Stimulated activated naive CD8-positive, alpha-beta T cell treated with anti-CD3 and anti-CD28 coated beads, Interleukin-15, amount 100 ng/mL, for 72 hours (primary cell): ENCODE measurements around the gene NEDD4L.

Source experiments
- ATAC-seq: fragments of 150-1000 bp; cut with Tn5 transposase; 2 replicates; pipeline ENCODE4 v1.10.0; 2021; ENCODE audit warnings: mild to moderate bottlenecking, moderate library complexity
- DNase-seq, 2 donors: peaks; one replicate each; pipeline ENCODE4 v3.0.0; 2021 to 2022
- H3K27ac Mint-ChIP-seq, 2 donors: one replicate each; pipeline ENCODE4 v1.8.0; 2022; ENCODE audit warnings: mild to moderate bottlenecking in 2 of 2, mixed read lengths in 2 of 2, moderate library complexity in 2 of 2
- H3K27me3 Mint-ChIP-seq: one replicate; pipeline ENCODE4 v1.8.0; 2022; ENCODE audit warnings: mixed read lengths
- H3K4me1 Mint-ChIP-seq: one replicate; pipeline ENCODE4 v1.8.0; 2022; ENCODE audit warnings: mild to moderate bottlenecking, mixed read lengths
- H3K4me3 Mint-ChIP-seq, 2 donors: one replicate each; pipeline ENCODE4 v1.8.0; 2022; ENCODE audit warnings: mild to moderate bottlenecking in 2 of 2, mixed read lengths in 2 of 2, moderate library complexity in 1 of 2
- H3K9me3 Mint-ChIP-seq, 2 donors: one replicate each; pipeline ENCODE4 v1.8.0; 2022; ENCODE audit warnings: mixed read lengths in 2 of 2

Gene NEDD4L

GRCh38 chr18:58355243-58355642, 311.2 kb downstream of the NEDD4L start:
- Mint-ChIP-seq H3K4me3 (no peak overlapping the region), H3K27me3 (no peaks in the 10 kb centered on the region), H3K27ac (no peak overlapping the region), H3K4me1 (no peaks in the 10 kb centered on the region), H3K9me3 (no peaks in the 10 kb centered on the region)
- no peak for DNase-seq
- no peak for ATAC-seq

- Mint-ChIP-seq H3K4me1 (no peaks in the 10 kb centered on the region), H3K9me3 (no peaks in the 10 kb centered on the region)
- DNase-seq = no peak
Observed at GRCh38 chr18:58359218-58359617, 315.2 kb downstream of the NEDD4L start.

GRCh38 chr18:58359620-58360019, 315.6 kb downstream of the NEDD4L start:
- Mint-ChIP-seq H3K27me3 (no peaks in the 10 kb centered on the region), H3K9me3 (no peaks in the 10 kb centered on the region), H3K27ac (no peak overlapping the region), H3K4me3 (no peak overlapping the region), H3K4me1 (no peaks in the 10 kb centered on the region)
- DNase-seq (no peak), ATAC-seq (no peak)

More at GRCh38 chr18:58359218-58359617, 315.2 kb downstream of the NEDD4L start:
- no peak overlapping the region for H3K4me3 Mint-ChIP-seq
- H3K27me3 Mint-ChIP-seq = no peaks in the 10 kb centered on the region
- H3K27ac Mint-ChIP-seq = no peak overlapping the region
- no peak for ATAC-seq

GRCh38 chr18:58360324-58360723, 316.3 kb downstream of the NEDD4L start:
- Mint-ChIP-seq H3K4me1 (no peaks in the 10 kb centered on the region), H3K9me3 (no peaks in the 10 kb centered on the region), H3K4me3 (no peak overlapping the region), H3K27ac (no peak overlapping the region), H3K27me3 (no peaks in the 10 kb centered on the region)
- ATAC-seq = no peak
- no peak for DNase-seq

- ATAC-seq (no peak), DNase-seq (no peak)
- Mint-ChIP-seq H3K4me1 (no peaks in the 10 kb centered on the region), H3K4me3 (no peak overlapping the region), H3K27me3 (no peaks in the 10 kb centered on the region), H3K27ac (no peak overlapping the region), H3K9me3 (no peaks in the 10 kb centered on the region)
Observed at GRCh38 chr18:58361212-58361611, 317.2 kb downstream of the NEDD4L start.

GRCh38 chr18:58362027-58362575, 318.1 kb downstream of the NEDD4L start:
- ATAC-seq = no peak
- Mint-ChIP-seq H3K4me3 (no peak overlapping the region), H3K4me1 (no peaks in the 10 kb centered on the region)

GRCh38 chr18:58362829-58363271, 318.8 kb downstream of the NEDD4L start:
- H3K4me1 Mint-ChIP-seq = no peaks in the 10 kb centered on the region
- DNase-seq = no peak
- no peak for ATAC-seq
- H3K27me3 Mint-ChIP-seq = no peaks in the 10 kb centered on the region
- no peak overlapping the region for H3K27ac Mint-ChIP-seq
- no peaks in the 10 kb centered on the region for H3K9me3 Mint-ChIP-seq
- H3K4me3 Mint-ChIP-seq = no peak overlapping the region

More at GRCh38 chr18:58362027-58362575, 318.1 kb downstream of the NEDD4L start:
- H3K27me3 Mint-ChIP-seq = no peaks in the 10 kb centered on the region
- H3K27ac Mint-ChIP-seq = no peak overlapping the region
- H3K9me3 Mint-ChIP-seq = no peaks in the 10 kb centered on the region
- DNase-seq = no peak

- no peak for DNase-seq
- H3K9me3 Mint-ChIP-seq = no peaks in the 10 kb centered on the region
- no peak overlapping the region for H3K27ac Mint-ChIP-seq
- no peaks in the 10 kb centered on the region for H3K27me3 Mint-ChIP-seq
- H3K4me3 Mint-ChIP-seq = no peak overlapping the region
- no peaks in the 10 kb centered on the region for H3K4me1 Mint-ChIP-seq
- ATAC-seq = no peak
Observed at GRCh38 chr18:58363767-58364540, 319.9 kb downstream of the NEDD4L start.

GRCh38 chr18:58364876-58365528, 321.0 kb downstream of the NEDD4L start:
- DNase-seq (no peak), ATAC-seq (no peak)
- no peak overlapping the region for H3K4me3 Mint-ChIP-seq
- H3K4me1 Mint-ChIP-seq = no peaks in the 10 kb centered on the region
- no peak overlapping the region for H3K27ac Mint-ChIP-seq
- no peaks in the 10 kb centered on the region for H3K9me3 Mint-ChIP-seq
- H3K27me3 Mint-ChIP-seq = no peaks in the 10 kb centered on the region

- ATAC-seq (no peak), DNase-seq (no peak)
- Mint-ChIP-seq H3K9me3 (no peaks in the 10 kb centered on the region), H3K27ac (no peak overlapping the region), H3K4me1 (no peaks in the 10 kb centered on the region), H3K4me3 (no peak overlapping the region), H3K27me3 (no peaks in the 10 kb centered on the region)
Observed at GRCh38 chr18:58367425-58368140, 323.6 kb downstream of the NEDD4L start.

- H3K27ac Mint-ChIP-seq = no peak overlapping the region
- DNase-seq = no peak
Observed at GRCh38 chr18:58369616-58370015, 325.6 kb downstream of the NEDD4L start.

GRCh38 chr18:58370038-58370580, 326.1 kb downstream of the NEDD4L start:
- H3K4me3 Mint-ChIP-seq = no peak overlapping the region
- no peaks in the 10 kb centered on the region for H3K4me1 Mint-ChIP-seq
- ATAC-seq (no peak), DNase-seq (no peak)
- H3K9me3 Mint-ChIP-seq = no peaks in the 10 kb centered on the region
- no peaks in the 10 kb centered on the region for H3K27me3 Mint-ChIP-seq
- peak overlapping the region in 1 of 2 donors; percentile 49 for H3K27ac Mint-ChIP-seq

More at GRCh38 chr18:58369616-58370015, 325.6 kb downstream of the NEDD4L start:
- no peaks in the 10 kb centered on the region for H3K9me3 Mint-ChIP-seq
- no peak overlapping the region for H3K4me3 Mint-ChIP-seq
- H3K4me1 Mint-ChIP-seq = no peaks in the 10 kb centered on the region
- H3K27me3 Mint-ChIP-seq = no peaks in the 10 kb centered on the region
- peak; percentile 35 for ATAC-seq

GRCh38 chr18:58370612-58371011, 326.6 kb downstream of the NEDD4L start:
- H3K9me3 Mint-ChIP-seq = no peaks in the 10 kb centered on the region
- ATAC-seq (no peak), DNase-seq (no peak)
- H3K4me1 Mint-ChIP-seq = no peaks in the 10 kb centered on the region
- H3K4me3 Mint-ChIP-seq = no peak overlapping the region
- H3K27ac Mint-ChIP-seq = no peak overlapping the region
- no peaks in the 10 kb centered on the region for H3K27me3 Mint-ChIP-seq

GRCh38 chr18:58373481-58373880, 329.5 kb downstream of the NEDD4L start:
- no peaks in the 10 kb centered on the region for H3K27me3 Mint-ChIP-seq
- no peak for ATAC-seq
- H3K4me3 Mint-ChIP-seq = no peak overlapping the region
- no peaks in the 10 kb centered on the region for H3K4me1 Mint-ChIP-seq
- no peaks in the 10 kb centered on the region for H3K9me3 Mint-ChIP-seq
- DNase-seq = no peak
- no peak overlapping the region for H3K27ac Mint-ChIP-seq

GRCh38 chr18:58375051-58375450, 331.0 kb downstream of the NEDD4L start:
- DNase-seq (no peak), ATAC-seq (no peak)
- H3K4me3 Mint-ChIP-seq = no peak overlapping the region
- H3K27me3 Mint-ChIP-seq = no peaks in the 10 kb centered on the region
- no peaks in the 10 kb centered on the region for H3K4me1 Mint-ChIP-seq
- H3K27ac Mint-ChIP-seq = peak overlapping the region in 1 of 2 donors; percentile 59
- no peaks in the 10 kb centered on the region for H3K9me3 Mint-ChIP-seq
